ENCODE data around the gene COL15A1.

COL15A1 gene

DNA sequence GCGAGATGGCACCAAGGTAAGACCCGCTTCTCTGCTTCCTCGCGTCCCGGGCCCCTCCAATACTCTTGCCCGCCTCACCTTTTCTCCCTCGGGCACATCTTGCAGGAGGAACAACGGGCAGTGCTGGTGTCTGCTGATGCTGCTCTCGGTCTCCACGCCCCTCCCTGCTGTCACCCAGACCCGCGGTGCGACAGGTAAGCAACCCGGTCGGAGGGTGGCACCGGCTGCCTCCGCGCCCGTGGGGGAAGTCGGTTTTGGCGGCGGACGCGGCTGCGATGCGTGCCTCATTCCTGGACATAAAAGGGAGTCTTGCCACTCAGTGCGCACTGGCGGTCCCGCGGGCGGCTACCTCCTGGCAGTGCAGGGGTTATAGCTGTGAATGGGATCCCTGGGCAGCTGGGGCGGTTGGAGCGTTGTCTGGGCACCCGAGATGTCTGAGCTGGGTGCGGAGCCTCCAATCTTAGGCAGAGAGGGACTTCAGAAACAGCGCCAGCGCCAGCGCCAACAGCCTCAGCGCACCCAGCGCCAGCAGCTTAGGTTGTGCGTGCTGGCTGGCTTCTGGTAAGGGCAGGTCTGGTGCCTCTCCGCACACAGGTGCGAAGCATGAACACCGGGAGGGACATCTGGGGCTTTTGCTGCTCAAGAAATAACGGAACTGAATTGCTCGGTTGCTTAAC is 488 bp downstream of the COL15A1 start:
- peak in 1 of 56 donors; percentile 1 for DNase-seq

DNA sequence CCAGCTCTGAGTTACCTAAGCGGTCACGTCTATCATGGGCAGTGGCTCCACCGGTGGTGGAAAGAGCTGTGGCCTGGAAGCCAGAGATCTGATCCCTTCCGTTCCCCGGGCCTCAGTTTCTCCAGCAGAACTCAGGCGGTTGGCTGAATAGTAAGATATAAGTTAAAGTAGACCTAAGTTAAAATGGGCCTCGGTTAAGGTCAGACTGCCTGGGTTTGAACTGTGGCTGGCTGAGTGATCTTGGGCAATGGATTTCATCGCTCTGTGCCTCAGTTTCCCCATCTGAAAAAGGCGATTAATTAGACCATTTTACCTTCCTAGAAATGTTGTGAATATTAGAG is 997 bp downstream of the COL15A1 start:
- DNase-seq, result no peak

DNA sequence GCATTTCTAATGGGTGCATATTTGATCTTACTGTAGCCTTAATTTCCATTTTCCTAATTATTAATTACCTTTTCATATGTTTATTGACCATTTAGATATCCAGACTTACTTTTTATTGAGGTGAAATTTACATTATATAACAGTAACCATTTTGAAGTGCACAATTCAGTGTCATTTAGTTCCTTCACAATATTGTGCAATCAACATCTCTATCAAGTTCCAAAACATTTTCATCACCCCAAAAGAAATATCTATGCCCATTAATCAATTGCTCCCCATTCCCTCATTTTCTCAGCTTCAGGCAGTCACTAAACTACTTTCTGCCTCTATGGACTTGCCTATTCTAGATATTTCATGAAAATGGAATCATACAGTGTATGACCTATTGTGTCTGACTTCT is 5.9 kb downstream of the COL15A1 start:
- no peak for DNase-seq

DNA sequence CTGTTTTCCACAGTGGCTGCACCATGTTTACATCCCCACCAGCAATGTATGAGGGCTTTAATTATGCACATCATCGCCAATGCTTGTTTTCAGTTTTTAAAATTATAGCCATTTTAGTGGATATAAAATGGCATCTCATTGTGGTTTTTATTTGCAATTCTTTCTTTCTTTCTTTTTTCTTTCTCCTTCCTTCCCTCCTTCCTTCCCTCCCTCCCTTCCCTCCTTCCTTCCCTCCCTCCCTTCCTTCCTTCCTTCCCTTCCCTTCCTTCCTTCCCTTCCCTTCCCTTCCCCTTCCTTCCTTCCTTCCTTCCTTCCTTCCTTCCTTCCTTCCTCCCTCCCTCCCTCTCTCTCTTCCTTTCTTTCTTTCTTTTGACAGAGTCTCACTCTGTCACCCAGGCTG is 6.6 kb downstream of the COL15A1 start:
- DNase-seq, result no peak

DNA sequence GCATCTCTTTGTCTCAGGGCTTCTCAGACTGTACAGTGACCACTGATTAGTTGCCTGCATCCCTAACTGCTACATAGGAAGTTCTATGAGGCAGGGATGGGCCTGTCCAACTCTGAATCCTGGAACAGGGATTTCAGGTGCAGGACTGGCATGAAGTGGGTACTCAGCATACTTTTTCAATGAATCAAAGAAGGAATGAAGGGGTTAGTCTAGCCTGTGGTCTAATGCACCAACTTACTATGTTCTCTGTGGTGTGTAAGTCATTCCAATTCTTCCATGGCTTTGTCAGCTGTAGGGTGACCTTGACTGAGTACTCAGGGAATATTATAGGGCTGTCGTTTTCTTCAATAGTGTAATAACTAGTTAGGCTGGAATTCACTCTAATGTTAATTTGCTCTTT is 8.3 kb downstream of the COL15A1 start:
- DNase-seq, result no peak

DNA sequence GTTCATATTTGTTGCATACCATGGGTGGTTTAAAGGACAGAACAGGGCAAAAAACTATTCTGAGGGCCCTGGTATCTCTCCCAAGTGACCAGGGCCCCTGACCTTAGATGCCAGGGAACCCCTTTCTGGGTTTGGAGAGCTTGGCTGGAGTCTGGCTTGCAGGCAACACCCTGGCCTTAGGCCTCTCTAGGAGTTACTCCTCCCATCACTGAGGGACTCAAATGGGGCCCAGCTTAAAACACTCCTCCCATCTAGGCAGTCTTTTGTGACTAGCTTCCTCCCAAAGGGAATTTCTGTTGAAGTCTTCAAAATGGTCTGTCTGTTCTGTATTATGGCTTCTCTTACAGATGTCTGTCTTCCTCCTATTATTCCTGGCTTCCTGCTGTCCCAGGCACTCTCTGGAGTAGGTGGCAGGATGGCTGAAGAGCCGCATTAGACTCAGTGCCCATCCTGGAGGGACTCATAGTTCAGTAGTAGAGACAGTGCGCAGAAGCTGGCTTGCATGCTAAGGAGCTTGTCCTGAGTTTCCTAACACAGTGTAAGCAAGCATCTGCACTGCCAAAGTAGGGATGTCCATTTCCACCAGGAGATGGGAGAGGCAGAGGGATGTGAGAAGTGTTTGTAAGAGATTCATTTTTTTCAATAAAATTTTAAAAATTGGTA is 10.0 kb downstream of the COL15A1 start:
- no peak for DNase-seq

DNA sequence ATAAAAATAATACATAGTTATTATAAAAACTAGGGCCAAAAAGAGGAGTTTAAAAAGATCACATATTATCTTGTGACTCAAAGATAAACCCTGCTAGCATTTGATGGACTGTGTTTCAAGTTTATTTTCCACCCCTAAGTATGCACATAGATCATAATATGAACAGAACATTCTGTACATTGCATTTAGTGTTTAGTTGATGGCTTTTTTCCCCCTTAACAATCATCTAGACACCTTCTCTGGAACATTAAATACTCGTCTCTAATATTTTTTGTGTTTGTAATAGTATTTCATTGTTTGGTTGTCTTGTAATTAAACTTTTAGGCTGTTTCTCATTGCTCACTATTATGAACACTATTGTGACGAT is 10.5 kb downstream of the COL15A1 start:
- no peak for DNase-seq

DNA sequence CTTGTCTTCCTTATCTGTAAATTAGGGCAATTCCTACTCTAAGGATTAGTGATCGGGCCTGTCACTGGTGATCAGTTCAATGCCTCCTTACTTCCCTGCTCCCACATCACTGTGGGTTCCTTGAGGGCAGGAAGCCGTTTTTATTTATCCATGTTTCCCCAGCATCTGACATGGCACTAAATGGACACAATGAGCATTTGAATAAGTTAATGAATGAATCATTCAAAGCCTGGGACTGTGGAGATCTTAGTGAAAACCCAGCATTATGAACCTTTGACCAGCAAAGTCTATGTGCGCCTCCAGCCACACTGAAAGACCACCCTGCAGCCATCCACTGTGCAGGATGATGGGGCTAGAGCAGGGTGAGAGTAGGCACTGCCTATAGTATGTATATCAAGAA is 11.6 kb downstream of the COL15A1 start:
- no peak for DNase-seq

DNA sequence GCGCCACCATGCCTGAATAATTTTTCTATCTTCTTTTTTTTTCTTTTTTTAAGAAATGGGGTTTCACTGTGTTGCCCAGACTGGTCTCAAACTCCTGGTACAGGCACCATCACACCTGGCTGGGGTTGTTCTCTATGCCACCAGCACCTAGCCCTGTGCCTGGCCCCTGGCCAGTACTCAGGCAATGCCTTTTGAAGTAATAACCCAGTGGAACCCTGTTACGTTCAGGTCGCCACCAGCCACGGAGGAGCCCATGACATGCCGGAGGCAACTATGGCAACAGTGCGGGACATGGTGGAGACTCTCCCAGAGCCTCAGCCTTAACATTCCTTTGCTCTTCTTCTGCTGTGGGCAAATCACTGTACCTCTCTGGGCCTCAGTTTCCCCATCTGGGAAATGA is 14.1 kb downstream of the COL15A1 start:
- no peak for DNase-seq

DNA sequence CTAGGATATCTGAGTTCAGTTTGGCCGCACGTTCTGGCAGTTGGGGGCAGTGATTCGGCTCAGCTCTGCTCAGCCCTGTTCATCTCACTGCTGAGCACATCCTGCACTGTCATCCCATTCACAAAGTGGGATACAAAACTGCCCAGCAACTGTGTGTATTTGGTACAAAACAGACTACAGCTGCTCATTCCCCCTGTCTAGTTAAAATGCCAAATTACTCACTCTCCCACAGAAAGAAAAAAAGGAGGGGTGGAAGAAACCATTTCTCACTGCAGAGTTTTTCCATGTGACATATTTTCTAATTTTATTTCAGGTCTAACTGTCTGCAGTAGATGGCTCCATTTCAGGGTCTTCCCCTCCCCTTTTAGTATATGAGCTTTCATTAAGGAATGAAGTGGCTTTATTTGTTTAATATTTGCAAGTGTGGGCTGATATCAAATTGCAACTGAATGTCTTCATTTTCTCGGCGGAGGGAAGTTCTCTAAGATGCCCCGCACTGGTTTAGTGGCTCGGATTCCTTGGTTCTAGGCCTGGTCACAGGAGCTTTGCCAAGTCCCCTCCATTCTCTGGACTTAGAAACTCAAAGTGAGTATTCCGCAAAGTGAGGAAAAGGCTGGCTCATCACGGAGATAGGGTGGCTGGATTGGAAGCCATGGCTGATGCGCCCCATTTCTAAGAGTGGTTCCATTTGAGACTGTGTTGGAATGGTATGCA is 14.7 kb downstream of the COL15A1 start:
- DNase-seq, result peak in 1 of 56 donors; percentile 10

DNA sequence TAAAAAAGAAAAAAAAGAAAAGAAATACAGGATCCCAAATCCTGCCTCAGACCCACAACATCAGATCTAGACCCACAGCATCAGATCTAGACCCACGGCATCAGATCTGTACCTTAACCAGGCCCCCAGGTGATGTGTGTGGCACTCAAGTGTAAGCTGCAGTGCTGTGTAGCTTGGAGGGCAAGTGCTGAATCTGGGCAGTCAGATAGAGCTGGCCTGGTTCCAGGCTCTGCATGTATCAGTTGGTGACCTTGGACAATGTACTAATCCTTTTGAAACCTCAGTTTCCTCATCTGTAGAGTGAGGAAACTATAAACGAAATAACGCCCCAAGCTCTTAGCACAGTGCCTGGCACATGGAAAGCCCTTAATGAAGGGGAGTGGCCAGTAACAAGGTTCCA is 16.7 kb downstream of the COL15A1 start:
- no peak for DNase-seq

DNA sequence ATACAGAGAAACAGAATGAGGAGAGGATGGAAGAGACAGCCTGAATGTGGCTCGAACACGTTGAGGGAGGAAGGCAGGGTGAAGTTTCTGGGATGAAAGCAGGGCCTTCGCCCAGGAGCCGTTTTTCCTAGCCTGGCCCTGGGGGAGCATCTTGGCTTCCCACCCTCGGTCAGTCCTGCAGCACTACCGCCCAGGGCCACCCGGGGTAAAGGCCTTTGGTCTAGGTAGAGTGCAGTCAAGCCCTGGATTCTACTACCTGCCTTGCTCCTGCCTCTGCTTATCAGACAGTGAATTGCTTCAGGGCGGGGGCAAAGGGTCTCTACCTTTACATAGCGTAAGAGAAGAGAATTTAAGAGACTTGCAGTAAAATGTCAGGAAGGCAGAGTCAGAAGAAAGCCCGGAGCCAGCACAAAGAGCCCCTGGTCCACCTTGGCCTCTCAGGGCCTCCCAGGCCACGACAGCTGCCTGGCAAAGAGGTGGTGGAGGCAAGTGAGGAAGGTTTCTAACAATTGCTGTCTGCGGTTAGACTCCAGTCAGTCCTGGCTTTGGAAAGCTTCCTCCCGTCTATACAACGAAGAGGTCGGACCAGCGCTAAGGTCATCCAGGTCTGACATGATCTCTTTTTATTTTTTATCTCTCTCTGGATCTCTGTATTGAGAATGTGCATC is 17.9 kb downstream of the COL15A1 start:
- no peak for DNase-seq

DNA sequence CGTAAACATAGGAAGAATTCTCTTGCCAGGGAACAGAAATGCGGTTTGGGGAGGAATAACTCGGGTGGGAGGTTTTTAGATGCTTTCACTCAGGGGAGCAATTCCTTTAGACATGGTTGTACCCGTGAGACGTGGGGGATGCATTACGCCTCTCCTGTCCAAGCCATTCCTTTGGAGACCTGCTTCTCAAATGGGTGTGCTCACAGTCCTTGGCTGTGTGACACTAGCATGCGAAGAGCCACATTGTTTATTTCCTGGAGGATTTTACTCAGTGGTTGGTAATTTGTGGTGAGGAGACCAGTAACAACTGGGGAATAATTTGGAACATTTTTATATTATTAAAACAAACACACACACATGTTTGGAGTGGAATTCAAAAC is 18.5 kb downstream of the COL15A1 start:
- no peak for DNase-seq

DNA sequence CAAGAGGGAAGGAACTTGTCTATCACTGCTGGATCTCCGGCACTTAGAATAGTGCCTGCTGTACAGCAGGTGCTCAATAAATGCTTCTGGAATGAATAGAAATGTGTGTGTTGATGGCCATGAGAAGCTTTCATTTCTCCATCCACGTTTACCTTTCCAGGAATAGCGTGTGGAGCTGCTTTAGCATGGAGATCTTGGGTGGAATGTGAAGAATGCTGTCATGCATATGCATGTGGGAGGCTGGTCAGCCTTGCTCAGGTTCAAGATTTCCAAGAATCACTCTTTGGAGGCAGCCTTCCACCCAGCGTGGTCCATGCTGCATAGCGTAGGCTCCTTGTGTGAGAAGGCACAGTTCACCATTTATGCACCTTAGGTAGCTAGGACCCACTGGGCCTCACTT is 19.2 kb downstream of the COL15A1 start:
- no peak for DNase-seq

DNA sequence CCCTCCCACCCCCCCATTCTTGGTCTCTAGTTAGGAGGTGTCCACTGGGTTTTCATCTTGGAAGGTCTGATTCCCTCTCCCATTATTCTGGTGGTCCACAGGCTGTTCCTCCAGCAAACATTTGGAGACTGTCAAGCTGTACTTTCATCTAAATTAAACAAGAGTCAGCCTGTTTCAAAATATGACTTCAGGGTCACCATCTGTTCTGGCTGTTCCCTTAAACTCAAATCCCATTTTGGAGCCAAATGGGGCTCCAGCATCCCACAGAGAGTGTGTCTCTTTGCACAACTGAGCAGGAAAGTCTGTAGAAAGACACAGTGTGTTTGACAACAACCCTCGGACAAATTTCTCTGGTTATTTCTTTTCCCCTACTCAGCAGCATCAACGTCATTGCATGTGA is 20.5 kb downstream of the COL15A1 start:
- DNase-seq, result no peak

DNA sequence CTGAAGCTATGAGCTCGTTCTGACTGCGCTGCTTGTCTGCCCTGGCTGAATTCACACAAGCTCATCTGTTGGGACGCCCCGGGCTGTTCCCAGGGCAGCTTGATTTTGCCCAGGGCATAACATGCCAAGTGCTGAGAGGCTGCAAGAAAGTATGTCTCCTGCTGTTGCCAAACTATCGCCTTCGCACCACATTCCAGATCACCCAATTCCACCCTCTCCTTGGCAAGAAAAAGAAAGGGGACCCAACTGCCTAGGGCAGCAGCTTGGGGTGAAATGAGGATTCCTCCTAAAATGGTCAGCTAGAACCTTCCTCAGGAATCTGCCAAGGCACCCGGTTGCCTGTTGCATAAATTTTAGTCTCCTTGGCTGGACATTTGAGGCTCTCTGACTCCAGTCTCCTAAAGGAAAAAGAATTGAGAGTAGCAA is 21.2 kb downstream of the COL15A1 start:
- DNase-seq, result no peak

DNA sequence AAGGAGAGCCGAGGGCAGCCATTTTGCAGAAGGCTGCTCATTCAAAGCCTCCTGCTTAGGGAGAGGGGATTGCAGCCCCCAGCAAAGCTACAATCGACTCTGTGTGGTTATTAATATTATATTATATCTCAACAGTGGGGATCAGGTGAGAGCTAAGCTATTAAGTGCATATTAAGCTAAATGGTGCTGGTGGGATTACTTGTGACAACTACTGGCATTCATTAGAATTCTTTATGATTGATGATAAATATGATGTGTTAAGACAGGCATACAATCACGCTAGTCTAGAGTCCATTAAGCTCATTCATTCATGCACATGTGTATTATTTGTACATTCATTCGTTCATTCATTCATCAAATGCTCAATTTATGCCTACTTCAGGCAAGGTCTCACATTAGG is 23.0 kb downstream of the COL15A1 start:
- DNase-seq, result no peak

DNA sequence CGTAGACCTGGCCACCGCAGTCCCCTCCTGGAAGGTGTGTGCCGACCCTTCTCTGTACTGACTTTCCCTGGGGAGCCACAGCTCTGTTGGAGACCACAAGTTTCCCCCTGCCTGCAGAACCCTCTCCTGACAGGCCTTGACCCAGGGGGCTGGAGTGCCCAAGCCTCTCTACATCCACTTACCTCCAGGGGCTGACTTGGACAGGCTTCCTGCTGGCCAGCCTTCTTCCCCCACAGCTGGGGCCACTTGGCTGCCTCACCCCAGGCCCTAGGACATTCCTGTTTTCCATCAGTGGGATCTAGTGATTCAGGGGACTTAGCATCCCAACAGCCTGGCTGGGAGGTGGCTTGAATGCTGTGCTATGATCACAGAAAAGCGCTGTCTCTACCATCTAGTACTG is 23.6 kb downstream of the COL15A1 start:
- DNase-seq, result no peak

DNA sequence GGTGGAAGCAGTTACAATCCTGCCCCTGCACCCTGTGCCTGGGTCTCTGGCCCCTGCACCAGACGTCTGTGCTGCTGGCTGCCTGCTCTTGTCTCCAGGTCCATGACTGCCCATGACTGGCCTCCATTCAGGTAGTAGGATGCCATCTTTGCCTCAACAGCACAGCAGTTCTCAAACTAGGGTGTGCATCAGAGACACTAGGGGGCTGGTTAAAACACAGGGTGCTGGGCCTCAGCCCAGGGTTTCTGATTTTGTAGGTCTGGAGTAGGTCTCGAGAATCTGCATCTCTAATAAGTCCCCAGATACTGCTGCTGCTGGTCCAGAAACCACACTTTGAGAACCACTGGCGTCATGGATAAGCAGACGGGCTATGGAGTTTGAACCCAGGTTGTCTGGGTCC is 24.0 kb downstream of the COL15A1 start:
- no peak for DNase-seq

DNA sequence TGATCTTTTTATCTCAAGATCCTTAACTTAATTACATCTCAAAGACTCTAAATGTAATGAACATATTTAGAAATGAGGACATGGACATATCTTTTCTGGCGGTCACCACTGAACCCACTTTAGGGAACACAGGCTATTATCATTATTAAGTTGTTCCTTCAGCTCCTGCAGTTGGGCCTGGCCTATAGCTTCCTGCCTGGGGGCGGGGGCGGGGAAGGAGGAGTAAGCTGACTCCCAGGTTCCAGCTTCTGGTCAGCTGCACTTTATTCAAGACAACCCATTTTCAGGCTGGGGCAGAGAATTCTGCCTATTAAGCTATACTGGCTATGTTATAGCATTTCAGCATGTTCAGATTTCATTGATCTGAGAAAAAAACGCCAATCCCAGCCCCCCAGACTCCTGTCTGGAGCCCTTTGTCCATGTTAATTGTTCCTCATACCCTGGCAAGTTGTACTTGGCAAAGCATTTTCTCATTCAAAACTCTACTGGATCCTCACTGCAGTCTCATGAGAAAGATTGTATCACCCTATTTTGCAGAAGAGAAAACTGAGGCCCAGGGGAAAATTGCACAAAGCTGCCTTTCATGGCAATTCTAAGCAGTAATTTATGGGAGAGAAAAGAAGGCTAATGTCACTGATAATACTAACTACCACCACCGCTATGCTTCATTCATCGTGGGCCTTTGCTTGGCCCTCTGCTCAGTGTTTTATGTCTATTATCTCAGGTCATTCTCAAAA is 25.1 kb downstream of the COL15A1 start:
- no peak for DNase-seq

DNA sequence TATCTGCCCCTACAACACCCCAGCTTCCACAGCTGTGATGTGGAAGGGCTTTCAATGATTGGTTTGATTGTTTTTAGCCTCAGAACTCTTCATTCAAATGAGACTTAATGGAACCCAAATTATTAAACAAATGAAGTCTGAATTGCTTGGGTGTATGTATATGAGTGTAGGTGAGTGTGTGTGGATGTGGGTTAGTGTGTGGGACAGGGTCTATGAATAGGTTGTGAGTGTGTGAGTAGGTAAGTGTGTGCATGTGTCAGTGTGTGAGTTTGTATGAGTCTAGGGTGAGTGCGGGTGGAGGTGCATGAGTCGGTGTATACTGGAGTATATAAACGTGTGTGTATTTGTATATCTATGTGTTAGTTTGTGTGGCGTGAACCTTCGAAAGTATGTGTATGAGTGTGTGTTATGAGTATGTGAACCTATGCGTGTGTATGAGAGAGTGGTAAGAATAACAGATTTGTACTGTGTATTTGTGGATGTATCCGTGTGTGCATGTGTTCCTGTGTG is 26.9 kb downstream of the COL15A1 start:
- no peak for DNase-seq

All from amygdala (tissue), 56 donors.